Left colon (tissue), 2 donors: ENCODE results near the gene ARRDC4. TPM values are rescaled to one million over a fixed set of nuclear protein-coding genes. Genes with fewer than 3 reads are reported as not detected.

Source experiments
- ATAC-seq: fragments of 200-7000 bp; cut with Tn5 transposase; one replicate; pipeline ENCODE4 v1.9.1; 2020; ENCODE audit warnings: mild to moderate bottlenecking, moderate library complexity
- DNase-seq, 2 donors: peaks; one replicate each; pipeline ENCODE4 v3.0.0-alpha.2; 2020
- intact Hi-C, 2 donors: fragments of 100-400 bp; cut with DNase I in 1 of 2; cut with micrococcal nuclease in 1 of 2; formaldehyde crosslinking; loops; one replicate each; pipeline versions ENCODE4 v1.11.2 to v1.14.0; 2022; cut with DNase I, micrococcal nuclease
- total RNA-seq, 2 donors: library from RNA; stranded (reverse); fragmentation: NEBNext Ultra II Directional; extraction: Animal tissue kit (Norgen Biotek cat#: 25700); gene quantifications; one replicate each; pipeline ENCODE4 v1.2.1, GENCODE V29; 2021
- donor health status: DM: no; HTN: no; CAD: no.
- donor health status: DM: yes; HTN: yes; CAD: no.

ARRDC4 gene
- total RNA-seq, 2 donors from 2014 or later, result 29.0 to 55.6 TPM

GRCh38 chr15:98017150-98017964 lies 56.9 kb downstream of the ARRDC4 start:
- no peak for ATAC-seq
- no peak for DNase-seq
- intact Hi-C loops, result no loop called here

- intact Hi-C loops, result no loop called here
- DNase-seq (no peak), ATAC-seq (peak; percentile 60)
Measured at GRCh38 chr15:98018761-98019351, 58.4 kb downstream of the ARRDC4 start.
